Psoas muscle (tissue), 7 donors: ENCODE data around the gene ATP6V0E2. TPM values are rescaled to one million over a fixed set of nuclear protein-coding genes. Genes with fewer than 3 reads are reported as not detected.

ENCODE experiments used
- polyA plus RNA-seq, 3 donors: library from polyadenylated mRNA; stranded (reverse); fragments of 200-250 nt; gene quantifications; one replicate each; pipeline ENCODE4 v1.2.3, GENCODE V29; 2013
- total RNA-seq, 4 donors: library from RNA; stranded (reverse); fragmentation: NEBNext Ultra II Directional in 2 of 4; extraction: Animal tissue kit (Norgen Biotek cat#: 25700) in 2 of 4; gene quantifications; one replicate each; pipeline versions ENCODE4 v1.2.1 to v1.2.4, GENCODE V29; 2021 to 2023
- donor health status: healthy with polysubstance abuse.
- donor health status: DM: no; HTN: no; CAD: no; lungs with moderate emphysema.
- donor health status: Bipolar disorder and iron deficiency.
- donor health status: healthy.
- donor health status: DM: no; HTN: no; CAD: no.
- donor health status: DM: no; HTN: no; CAD: no.
- donor health status: DM: yes; HTN: yes; CAD: no.

The ATP6V0E2 gene
- total and polyA plus RNA-seq, 7 donors: 3.7 to 12.8 (median 11.3) TPM

Other genes with a start within 250 kb of the ATP6V0E2 start
- gene ZNF467, start 100.4 kb upstream of the ATP6V0E2 start, total RNA-seq: 1 to 10 TPM; 1.7 to 2.8 (median 2.3) TPM
- gene ZNF467, start 100.4 kb upstream of the ATP6V0E2 start, polyA plus RNA-seq: 1 to 10 TPM in 2 of 3 donors, under 1 TPM in 1; 0.87 to 1.3 (median 1.2) TPM
- 1 to 10 TPM; 5.3 to 7.8 (median 6.7) TPM for gene ZNF862, start 35.6 kb upstream of the ATP6V0E2 start, total RNA-seq
- gene ZNF862, start 35.6 kb upstream of the ATP6V0E2 start, polyA plus RNA-seq: 1 to 10 TPM; 1.4 to 3.6 (median 1.9) TPM